Retinal pigment epithelial cell (primary cell): Measurements from ENCODE around the gene FAM78B.

Experiments used
- DNase-seq: peaks from one replicate; pipeline ENCODE4 v3.0.0-alpha.2; 2010; ENCODE audit warnings: low read depth
- H3K4me3 ChIP-seq: 2 replicates; pipeline ENCODE4 v1.5.1; 2011; ENCODE audit warnings: mild to moderate bottlenecking, low read length, control low read depth, moderate library complexity
- CTCF ChIP-seq: conservative IDR thresholded peaks from 2 replicates; pipeline ENCODE4 v1.5.1; 2011; ENCODE audit warnings: low read depth, low read length, control low read depth, inconsistent platforms

The FAM78B gene

GRCh38 chr1:166064951-166065350, 101.8 kb downstream of the FAM78B start:
- no peak for DNase-seq
- TF ChIP-seq CTCF, result no peak
- no peak overlapping the region for H3K4me3 ChIP-seq

GRCh38 chr1:166064313-166064926, 102.4 kb downstream of the FAM78B start:
- DNase-seq, result no peak
- H3K4me3 ChIP-seq, result no peak overlapping the region
- no peak for TF ChIP-seq CTCF

DNA sequence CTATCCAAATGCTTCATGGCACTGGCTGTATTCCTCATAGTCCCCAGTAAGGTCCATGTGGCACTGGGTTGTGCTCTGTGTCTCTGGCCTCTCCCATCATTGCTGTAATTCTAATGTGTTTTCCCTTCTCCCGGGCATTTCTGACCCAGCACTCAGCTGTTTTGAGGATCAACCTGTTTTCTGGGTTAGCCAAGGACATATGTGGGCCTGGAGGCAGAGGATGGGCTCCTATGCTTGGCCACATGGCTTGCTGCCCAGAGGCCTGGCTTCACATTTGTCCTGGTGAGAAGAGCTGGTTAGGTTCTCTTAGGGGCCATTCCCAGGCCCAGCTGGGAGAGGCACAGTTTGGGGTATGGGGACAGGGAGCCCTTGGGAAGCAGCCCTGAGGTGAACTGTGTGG, 103.1 kb downstream of the FAM78B start:
- DNase-seq, result no peak
- no peak overlapping the region for H3K4me3 ChIP-seq
- no peak for TF ChIP-seq CTCF

GRCh38 chr1:166062421-166063070, 104.3 kb downstream of the FAM78B start:
- DNase-seq, result no peak
- no peak overlapping the region for H3K4me3 ChIP-seq
- TF ChIP-seq CTCF, result no peak

- DNase-seq, result no peak
- no peak overlapping the region for H3K4me3 ChIP-seq
- no peak for TF ChIP-seq CTCF
Observed at GRCh38 chr1:166057650-166058049, 109.2 kb downstream of the FAM78B start.

- H3K4me3 ChIP-seq, result no peak overlapping the region
- DNase-seq, result no peak
- TF ChIP-seq CTCF, result no peak
Observed at GRCh38 chr1:166053395-166053794, 113.4 kb downstream of the FAM78B start.
